Uterus (tissue), 4 donors: ENCODE data around the gene CALHM1. TPM values are rescaled to one million over a fixed set of nuclear protein-coding genes. Genes with fewer than 3 reads are reported as not detected.
A peak's percentile ranks its signal among the peaks of the same experiment; 100 is the strongest.

Source experiments
- DNase-seq, 2 donors: peaks; one replicate each; pipeline ENCODE4 v3.0.0-alpha.2; 2019 to 2020
- H3K27ac ChIP-seq, 2 donors: fragments of 200-600 bp; sonication (generic); 1 replicate in 1 of 2; 2 replicates in 1 of 2; pipeline ENCODE4 v1.5.1; 2016 to 2018
- H3K27me3 ChIP-seq, 2 donors: fragments of 200-600 bp; sonication (generic); one replicate each; pipeline ENCODE4 v1.5.1; 2018 to 2019; ENCODE audit warnings: control low read depth in 1 of 2
- H3K36me3 ChIP-seq, 2 donors: fragments of 200-600 bp; sonication (generic); one replicate each; pipeline ENCODE4 v1.5.1; 2019; ENCODE audit warnings: control low read depth in 1 of 2
- H3K4me1 ChIP-seq, 2 donors: fragments of 200-600 bp; sonication (generic); one replicate each; pipeline ENCODE4 v1.5.1; 2018 to 2019; ENCODE audit warnings: control low read depth in 1 of 2
- H3K4me3 ChIP-seq, 2 donors: fragments of 200-600 bp; sonication (generic); 1 replicate in 1 of 2; 2 replicates in 1 of 2; pipeline ENCODE4 v1.5.1; 2018 to 2019; ENCODE audit warnings: mild to moderate bottlenecking in 1 of 2
- H3K9me3 ChIP-seq, 2 donors: fragments of 200-600 bp; sonication (generic); one replicate each; pipeline ENCODE4 v1.5.1; 2019; ENCODE audit warnings: control low read depth in 1 of 2
- POLR2A ChIP-seq, 2 donors: fragments of 450-650 bp; IDR thresholded peaks; one replicate each; pipeline ENCODE4 v1.6.1; 2016; ENCODE audit warnings: antibody characterized with exemption in 2 of 2, mild to moderate bottlenecking in 1 of 2, moderate library complexity in 1 of 2
- intact Hi-C: fragments of 100-400 bp; cut with DNase I; formaldehyde crosslinking; loops from one replicate; pipeline ENCODE4 v1.15.1; 2023; ENCODE audit warnings: low total_unique reads
- total RNA-seq, 4 donors: library from RNA; depleted of rRNA in 3 of 4; stranded (reverse); fragments of >200 nt in 3 of 4; gene quantifications; one replicate each; pipeline versions ENCODE4 v1.1.0 to v1.2.4, GENCODE V29; 2014 to 2023
- TF ChIP-seq, protein P1 (sequence below), 4 experiments: fragments of 200-600 bp in 2 of 4; fragments of 450-650 bp in 2 of 4; sonication (generic) in 2 of 4; IDR thresholded peaks; one replicate each; pipeline ENCODE4 v1.5.1; 2016 to 2019; ENCODE audit warnings: antibody characterized with exemption in 4 of 4, mild to moderate bottlenecking in 2 of 4, moderate library complexity in 1 of 4
- donor health status: DM: yes; HTN: yes; CAD: no.

CALHM1 gene
- total RNA-seq, 4 donors from 2014 or later: not detected

DNA sequence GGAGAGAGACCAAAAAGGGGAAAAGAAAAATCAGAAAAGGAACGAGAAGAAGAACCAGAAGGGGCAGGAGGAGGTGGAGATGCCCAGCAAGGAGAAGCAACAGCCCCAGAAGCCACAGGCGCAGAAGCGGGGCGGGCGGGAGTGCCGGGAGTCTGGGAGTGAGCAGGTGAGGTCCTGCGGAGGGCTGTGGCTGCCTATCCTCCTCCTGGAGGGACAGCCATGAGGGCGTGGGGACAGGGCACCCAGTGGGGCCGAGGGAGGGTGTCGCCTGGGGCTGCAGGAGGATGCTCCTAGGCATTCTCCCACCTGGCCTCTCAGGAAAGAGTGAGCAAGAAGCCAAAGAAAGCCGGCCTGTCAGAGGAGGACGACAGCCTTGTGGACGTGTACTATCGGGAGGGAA lies 18.3 kb downstream of the CALHM1 start:
- H3K36me3 ChIP-seq: no peaks in the 10 kb centered on the region
- H3K4me1 ChIP-seq: peaks cover 6 to 11% of the 10 kb centered on the region in 2 donors
- H3K4me3 ChIP-seq: no peak overlapping the region
- DNase-seq: no peak
- peak overlapping the region in 1 of 2 donors; percentile 12 for H3K27ac ChIP-seq
- intact Hi-C loops: no loop called here
- H3K9me3 ChIP-seq: no peaks in the 10 kb centered on the region
- H3K27me3 ChIP-seq: no peaks in the 10 kb centered on the region
- TF ChIP-seq POLR2A (IDR thresholded peaks at IDR 0.05): no peak
- TF ChIP-seq, protein P1, sequence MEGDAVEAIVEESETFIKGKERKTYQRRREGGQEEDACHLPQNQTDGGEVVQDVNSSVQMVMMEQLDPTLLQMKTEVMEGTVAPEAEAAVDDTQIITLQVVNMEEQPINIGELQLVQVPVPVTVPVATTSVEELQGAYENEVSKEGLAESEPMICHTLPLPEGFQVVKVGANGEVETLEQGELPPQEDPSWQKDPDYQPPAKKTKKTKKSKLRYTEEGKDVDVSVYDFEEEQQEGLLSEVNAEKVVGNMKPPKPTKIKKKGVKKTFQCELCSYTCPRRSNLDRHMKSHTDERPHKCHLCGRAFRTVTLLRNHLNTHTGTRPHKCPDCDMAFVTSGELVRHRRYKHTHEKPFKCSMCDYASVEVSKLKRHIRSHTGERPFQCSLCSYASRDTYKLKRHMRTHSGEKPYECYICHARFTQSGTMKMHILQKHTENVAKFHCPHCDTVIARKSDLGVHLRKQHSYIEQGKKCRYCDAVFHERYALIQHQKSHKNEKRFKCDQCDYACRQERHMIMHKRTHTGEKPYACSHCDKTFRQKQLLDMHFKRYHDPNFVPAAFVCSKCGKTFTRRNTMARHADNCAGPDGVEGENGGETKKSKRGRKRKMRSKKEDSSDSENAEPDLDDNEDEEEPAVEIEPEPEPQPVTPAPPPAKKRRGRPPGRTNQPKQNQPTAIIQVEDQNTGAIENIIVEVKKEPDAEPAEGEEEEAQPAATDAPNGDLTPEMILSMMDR (IDR thresholded peaks at IDR 0.05): no peak

DNA sequence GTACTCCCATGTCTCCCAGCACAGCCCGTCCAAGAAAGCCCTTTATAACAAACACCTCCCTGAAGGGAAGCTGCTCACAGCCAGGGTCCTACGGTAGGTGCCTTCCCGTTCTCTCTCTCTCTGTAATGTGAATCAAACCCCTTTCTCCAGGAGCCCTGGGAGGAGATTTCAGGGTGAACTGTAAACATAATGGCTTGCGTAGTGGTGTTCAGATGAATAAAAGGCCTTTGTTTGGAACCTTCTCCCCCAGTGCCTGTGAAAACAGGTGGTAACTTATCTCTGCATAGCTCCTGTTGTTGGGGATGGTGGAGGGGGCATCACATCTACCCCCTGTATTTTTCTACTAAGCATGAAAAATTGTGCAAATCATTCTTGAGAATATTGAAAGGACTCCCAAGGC lies 18.9 kb downstream of the CALHM1 start:
- TF ChIP-seq, protein P1 (IDR thresholded peaks at IDR 0.05): no peak
- no peak for TF ChIP-seq POLR2A (IDR thresholded peaks at IDR 0.05)
- intact Hi-C loops: no loop called here
- no peak for DNase-seq
- Histone ChIP-seq H3K4me1 (peaks cover 6 to 11% of the 10 kb centered on the region in 2 donors), H3K9me3 (no peaks in the 10 kb centered on the region), H3K4me3 (no peak overlapping the region), H3K36me3 (no peaks in the 10 kb centered on the region), H3K27ac (no peak overlapping the region), H3K27me3 (no peaks in the 10 kb centered on the region)

DNA sequence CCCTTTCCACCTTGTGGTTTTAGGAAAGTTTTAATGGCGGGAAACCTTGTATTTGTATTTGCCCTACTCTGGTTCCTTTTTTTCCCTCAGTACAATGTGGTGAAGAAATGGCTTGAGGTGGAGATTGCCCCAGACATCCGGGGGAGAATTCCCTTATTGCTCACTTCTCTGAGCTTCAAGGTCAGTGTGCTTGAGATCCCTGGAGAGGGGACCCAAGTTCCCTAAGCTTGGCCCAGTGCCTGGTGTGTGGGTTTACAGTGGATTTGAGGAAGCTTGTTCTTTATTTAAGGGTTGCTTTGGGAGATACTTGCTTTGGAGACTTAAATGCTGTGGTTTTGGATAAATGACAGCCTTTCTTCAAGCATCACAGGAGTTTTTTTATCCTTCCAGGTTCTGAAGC lies 24.8 kb downstream of the CALHM1 start:
- Histone ChIP-seq H3K27ac (no peak overlapping the region), H3K27me3 (no peaks in the 10 kb centered on the region), H3K9me3 (no peaks in the 10 kb centered on the region), H3K4me3 (no peak overlapping the region), H3K4me1 (no peaks in the 10 kb centered on the region), H3K36me3 (no peaks in the 10 kb centered on the region)
- intact Hi-C loops: no loop called here
- TF ChIP-seq, protein P1 (IDR thresholded peaks at IDR 0.05): no peak
- no peak for TF ChIP-seq POLR2A (IDR thresholded peaks at IDR 0.05)
- DNase-seq: no peak

DNA sequence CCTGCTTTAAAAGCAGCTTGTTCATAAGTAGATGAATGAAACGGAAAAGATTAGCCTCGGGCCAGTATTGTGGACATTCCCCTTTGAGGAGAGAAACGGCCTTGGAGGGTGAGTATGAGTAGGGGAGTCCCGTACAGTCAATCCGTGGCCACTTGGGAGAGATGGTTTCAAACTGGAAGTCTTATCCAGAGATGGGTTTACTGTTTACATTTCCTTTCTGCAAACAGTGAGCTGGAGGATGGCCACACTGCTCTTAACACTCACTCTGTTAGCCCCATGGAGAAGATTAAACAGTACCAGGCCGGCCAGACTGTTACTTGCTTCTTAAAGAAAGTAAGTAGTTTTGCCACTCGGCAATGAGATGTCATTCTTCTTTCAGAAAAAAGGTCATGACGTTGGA lies 26.8 kb downstream of the CALHM1 start:
- intact Hi-C loops: no loop called here
- H3K27ac ChIP-seq: no peak overlapping the region
- H3K4me3 ChIP-seq: no peak overlapping the region
- no peak for DNase-seq
- H3K4me1 ChIP-seq: no peaks in the 10 kb centered on the region
- TF ChIP-seq, protein P1 (IDR thresholded peaks at IDR 0.05): no peak
- no peak for TF ChIP-seq POLR2A (IDR thresholded peaks at IDR 0.05)
- no peaks in the 10 kb centered on the region for H3K36me3 ChIP-seq
- no peaks in the 10 kb centered on the region for H3K27me3 ChIP-seq
- H3K9me3 ChIP-seq: no peaks in the 10 kb centered on the region

DNA sequence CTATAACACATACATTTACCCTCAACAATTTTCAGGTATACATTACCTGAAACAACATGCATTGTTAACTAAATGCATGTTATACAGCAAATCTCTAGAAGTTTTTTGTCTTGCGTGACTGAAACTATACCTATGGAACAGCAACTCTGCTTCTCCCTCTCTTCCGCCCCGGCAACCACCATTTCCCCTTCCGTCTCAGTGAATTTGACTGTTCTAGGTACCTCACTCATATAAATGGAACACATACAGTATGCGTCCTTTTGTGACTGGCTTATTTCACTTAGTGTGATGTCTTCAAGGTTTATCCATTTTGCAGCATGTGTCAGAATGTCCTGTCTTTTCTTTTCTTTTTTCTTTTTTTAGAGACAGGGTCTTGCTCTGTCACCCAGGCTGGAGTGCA lies 29.1 kb downstream of the CALHM1 start:
- TF ChIP-seq, protein P1 (IDR thresholded peaks at IDR 0.05): no peak
- no peak for TF ChIP-seq POLR2A (IDR thresholded peaks at IDR 0.05)
- Histone ChIP-seq H3K27ac (no peak overlapping the region), H3K4me3 (no peak overlapping the region), H3K27me3 (no peaks in the 10 kb centered on the region), H3K9me3 (no peaks in the 10 kb centered on the region), H3K36me3 (no peaks in the 10 kb centered on the region), H3K4me1 (no peaks in the 10 kb centered on the region)
- intact Hi-C loops: no loop called here
- no peak for DNase-seq
